MCF 10A (cell line): Measurements from ENCODE around the gene OR4K15. TPM values are rescaled to one million over a fixed set of nuclear protein-coding genes. Genes with fewer than 3 reads are reported as not detected.
"Not testable (repeated sequence)": the region's sequence is repeated elsewhere in the genome, so short reads cannot be mapped to it uniquely, and the experiment has no call there.

ENCODE experiments used
- BruUV-seq: library from RNA; stranded (reverse); fragments of 400-500 nt; replicated peaks from 2 replicates; lab custom pipeline; 2021; lab: Mats Ljungman, UMichigan
- CTCF ChIA-PET: fragments of 300-600 bp; sonication (Branson Sonifier 250); formaldehyde crosslinking; extraction: SDS; loops from one replicate; lab custom pipeline; 2021; ENCODE audit warnings: antibody characterized with exemption, inconsistent platforms; lab: Yijun Ruan, JAX
- POLR2A ChIA-PET: fragments of 300-600, 350-650 bp; sonication (Branson Sonifier 250); formaldehyde crosslinking; extraction: SDS; loops from one replicate; lab custom pipeline; 2020; ENCODE audit warnings: antibody characterized with exemption, inconsistent platforms; lab: Yijun Ruan, JAX
- DNase-seq: peaks from one replicate; pipeline ENCODE4 v3.0.0-alpha.2; 2018; ENCODE audit not compliant: unreplicated experiment
- H3K27ac Mint-ChIP-seq: one replicate; pipeline ENCODE4 v1.8.0; 2022; ENCODE audit warnings: mild to moderate bottlenecking, low read depth, mixed read lengths; ENCODE audit not compliant: unreplicated experiment
- H3K27me3 Mint-ChIP-seq: one replicate; pipeline ENCODE4 v1.8.0; 2022; ENCODE audit warnings: mixed read lengths; ENCODE audit not compliant: insufficient read depth, unreplicated experiment
- H3K36me3 Mint-ChIP-seq: one replicate; pipeline ENCODE4 v1.8.0; 2022; ENCODE audit warnings: mild to moderate bottlenecking, moderate library complexity, mixed read lengths; ENCODE audit not compliant: insufficient read depth, unreplicated experiment
- H3K4me1 Mint-ChIP-seq: one replicate; pipeline ENCODE4 v1.8.0; 2022; ENCODE audit warnings: mixed read lengths; ENCODE audit not compliant: insufficient read depth, unreplicated experiment
- H3K4me3 Mint-ChIP-seq: one replicate; pipeline ENCODE4 v1.8.0; 2022; ENCODE audit warnings: mild to moderate bottlenecking, moderate library complexity, mixed read lengths; ENCODE audit not compliant: unreplicated experiment
- H3K9me3 Mint-ChIP-seq: one replicate; pipeline ENCODE4 v1.8.0; 2022; ENCODE audit warnings: mixed read lengths; ENCODE audit not compliant: unreplicated experiment
- intact Hi-C: fragments of 100-400 bp; cut with micrococcal nuclease; formaldehyde crosslinking; loops from 2 replicates; pipeline ENCODE4 v1.14.1; 2022
- total RNA-seq: library from RNA; stranded (reverse); gene quantifications from 2 replicates; pipeline ENCODE4 v1.2.3, GENCODE V29; 2022
- TF ChIP-seq, protein P1 (sequence below): fragments of 200-600 bp; IDR thresholded peaks from one replicate; pipeline ENCODE4 v1.8.0; 2022; ENCODE audit warnings: antibody characterized with exemption, mild to moderate bottlenecking; ENCODE audit not compliant: unreplicated experiment

OR4K15 gene
- total RNA-seq, 1 experiment from 2014 or later, result not detected

DNA sequence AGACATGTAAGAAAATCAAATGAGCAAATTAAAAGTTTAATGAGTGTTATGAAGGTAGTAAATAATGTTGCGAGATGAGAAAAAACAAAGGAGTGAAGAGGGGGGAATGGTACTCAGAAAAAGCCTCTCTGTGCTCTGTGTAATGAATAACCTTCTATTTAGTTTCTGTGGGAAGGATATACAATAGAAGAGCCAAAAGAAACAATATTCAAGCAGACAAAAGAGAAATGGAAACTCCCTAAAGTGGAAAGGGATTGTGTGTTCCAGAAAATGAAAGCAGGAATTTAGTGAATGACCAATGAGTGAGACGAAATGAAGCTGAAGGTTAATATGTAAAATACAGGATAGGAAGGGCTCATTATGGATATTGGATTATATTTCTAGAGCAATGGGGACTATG is 26.2 kb upstream of the OR4K15 start:
- DNase-seq, result no peak
- ChIA-PET CTCF (no interaction called here), POLR2A (no interaction called here)
- no peak overlapping the region for H3K4me3 Mint-ChIP-seq
- no peak overlapping the region for H3K27ac Mint-ChIP-seq
- H3K27me3 Mint-ChIP-seq, result no peaks in the 10 kb centered on the region
- no peaks in the 10 kb centered on the region for H3K36me3 Mint-ChIP-seq
- H3K9me3 Mint-ChIP-seq, result no peaks in the 10 kb centered on the region
- no peaks in the 10 kb centered on the region for H3K4me1 Mint-ChIP-seq
- BruUV-seq, result no TSS peak
- TF ChIP-seq, protein P1, sequence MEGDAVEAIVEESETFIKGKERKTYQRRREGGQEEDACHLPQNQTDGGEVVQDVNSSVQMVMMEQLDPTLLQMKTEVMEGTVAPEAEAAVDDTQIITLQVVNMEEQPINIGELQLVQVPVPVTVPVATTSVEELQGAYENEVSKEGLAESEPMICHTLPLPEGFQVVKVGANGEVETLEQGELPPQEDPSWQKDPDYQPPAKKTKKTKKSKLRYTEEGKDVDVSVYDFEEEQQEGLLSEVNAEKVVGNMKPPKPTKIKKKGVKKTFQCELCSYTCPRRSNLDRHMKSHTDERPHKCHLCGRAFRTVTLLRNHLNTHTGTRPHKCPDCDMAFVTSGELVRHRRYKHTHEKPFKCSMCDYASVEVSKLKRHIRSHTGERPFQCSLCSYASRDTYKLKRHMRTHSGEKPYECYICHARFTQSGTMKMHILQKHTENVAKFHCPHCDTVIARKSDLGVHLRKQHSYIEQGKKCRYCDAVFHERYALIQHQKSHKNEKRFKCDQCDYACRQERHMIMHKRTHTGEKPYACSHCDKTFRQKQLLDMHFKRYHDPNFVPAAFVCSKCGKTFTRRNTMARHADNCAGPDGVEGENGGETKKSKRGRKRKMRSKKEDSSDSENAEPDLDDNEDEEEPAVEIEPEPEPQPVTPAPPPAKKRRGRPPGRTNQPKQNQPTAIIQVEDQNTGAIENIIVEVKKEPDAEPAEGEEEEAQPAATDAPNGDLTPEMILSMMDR, result no peak
- intact Hi-C loops, result no loop called here

DNA sequence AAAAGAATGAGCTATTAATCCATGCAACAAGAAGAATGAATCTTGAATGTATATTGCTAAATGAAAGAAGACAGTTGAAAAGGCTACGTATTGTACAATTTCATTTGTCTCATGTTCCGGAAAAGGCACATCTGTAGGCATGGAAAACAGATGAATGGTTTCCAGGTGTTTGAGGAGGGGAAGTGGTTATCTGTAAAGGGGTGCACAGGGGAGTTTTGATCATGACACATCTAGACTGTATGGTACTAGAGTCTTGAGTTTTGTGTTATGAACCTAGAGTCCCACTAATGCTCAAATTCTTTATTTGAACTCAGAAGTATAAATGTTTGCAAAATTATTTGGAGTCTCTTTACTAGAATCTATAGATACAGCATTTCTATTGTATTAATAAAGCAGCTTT is 5.7 kb upstream of the OR4K15 start:
- H3K4me3 Mint-ChIP-seq, DNase-seq, CTCF ChIA-PET, H3K27ac Mint-ChIP-seq, BruUV-seq, POLR2A ChIA-PET, H3K9me3 Mint-ChIP-seq, H3K36me3 Mint-ChIP-seq, intact Hi-C loops, H3K4me1 Mint-ChIP-seq: not testable (repeated sequence)
- H3K27me3 Mint-ChIP-seq, result peaks cover 40% of the 10 kb centered on the region

DNA sequence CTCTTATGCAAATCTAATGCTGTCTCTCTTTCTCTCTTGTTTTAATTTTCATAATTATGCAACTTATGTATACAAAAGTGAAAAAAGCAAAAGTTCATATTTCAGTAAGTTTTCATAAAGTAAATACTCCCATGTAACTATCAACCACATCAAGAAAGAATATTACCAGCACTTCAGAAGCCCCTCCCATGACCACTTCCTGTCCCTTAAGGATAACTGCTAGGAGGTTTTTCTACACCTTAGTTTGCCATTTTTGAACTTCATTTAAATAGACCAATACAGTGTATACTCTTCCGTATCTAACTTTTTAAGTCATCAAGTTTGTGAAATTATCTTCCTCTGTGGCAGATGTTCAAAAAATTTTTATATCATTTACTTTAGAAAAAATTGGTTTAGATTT is 547 bp upstream of the OR4K15 start:
- H3K9me3 Mint-ChIP-seq, result no peaks in the 10 kb centered on the region
- TF ChIP-seq, protein P1, result no peak

DNA sequence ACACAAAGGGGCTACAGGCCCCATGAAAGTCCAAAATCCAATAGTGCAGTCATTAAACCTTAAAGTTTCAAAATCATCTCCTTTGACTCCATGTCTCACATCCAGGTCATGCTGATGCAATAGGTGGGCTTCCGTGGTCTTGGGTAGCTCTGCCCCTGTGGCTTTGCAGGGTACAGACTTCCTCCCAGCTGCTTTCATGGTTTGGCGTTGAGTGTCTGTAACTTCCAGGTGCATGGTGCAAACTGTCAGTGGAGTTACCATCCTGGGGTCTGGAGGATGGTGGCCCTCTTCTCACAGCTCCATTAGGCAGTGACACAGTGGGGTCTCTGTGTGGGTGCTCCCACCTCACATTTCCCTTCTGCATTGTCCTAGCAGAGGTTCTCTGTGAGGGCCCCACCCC is 18.0 kb downstream of the OR4K15 start:
- intact Hi-C loops, result no loop called here
- H3K9me3 Mint-ChIP-seq, result no peaks in the 10 kb centered on the region

More for the DNA sequence above, 547 bp upstream of the OR4K15 start:
- Mint-ChIP-seq H3K4me1 (no peaks in the 10 kb centered on the region), H3K36me3 (no peaks in the 10 kb centered on the region), H3K27me3 (peaks cover 33% of the 10 kb centered on the region), H3K4me3 (no peak overlapping the region), H3K27ac (no peak overlapping the region)
- POLR2A ChIA-PET, result no interaction called here
- no peak for DNase-seq
- intact Hi-C loops, result no loop called here
- BruUV-seq, result no TSS peak
- CTCF ChIA-PET, result no interaction called here

More for the DNA sequence above, 18.0 kb downstream of the OR4K15 start:
- Mint-ChIP-seq H3K27me3 (peaks cover 25% of the 10 kb centered on the region), H3K36me3 (no peaks in the 10 kb centered on the region), H3K4me3 (no peak overlapping the region), H3K4me1 (no peaks in the 10 kb centered on the region), H3K27ac (no peak overlapping the region)
- ChIA-PET CTCF (no interaction called here), POLR2A (no interaction called here)
- TF ChIP-seq, protein P1, result no peak
- BruUV-seq, result no TSS peak
- DNase-seq, result no peak
